Measurements from ENCODE around the gene SLC15A5.

SLC15A5 gene

GRCh38 chr12:16261944-16262475, 15.5 kb downstream of the SLC15A5 start:
- DNase-seq (ENCODE audit: low spot score): no peak

- no peak for DNase-seq (ENCODE audit: low spot score)
Measured at GRCh38 chr12:16260206-16260605, 17.3 kb downstream of the SLC15A5 start.

GRCh38 chr12:16258963-16259362, 18.5 kb downstream of the SLC15A5 start:
- DNase-seq (ENCODE audit: low spot score): no peak

- DNase-seq (ENCODE audit: low spot score): no peak
Measured at GRCh38 chr12:16246264-16246663, 31.2 kb downstream of the SLC15A5 start.

- DNase-seq (ENCODE audit: low spot score): no peak
Measured at GRCh38 chr12:16245209-16245608, 32.3 kb downstream of the SLC15A5 start.

- no peak for DNase-seq (ENCODE audit: low spot score)
Measured at GRCh38 chr12:16243487-16244412, 33.7 kb downstream of the SLC15A5 start.

DNA sequence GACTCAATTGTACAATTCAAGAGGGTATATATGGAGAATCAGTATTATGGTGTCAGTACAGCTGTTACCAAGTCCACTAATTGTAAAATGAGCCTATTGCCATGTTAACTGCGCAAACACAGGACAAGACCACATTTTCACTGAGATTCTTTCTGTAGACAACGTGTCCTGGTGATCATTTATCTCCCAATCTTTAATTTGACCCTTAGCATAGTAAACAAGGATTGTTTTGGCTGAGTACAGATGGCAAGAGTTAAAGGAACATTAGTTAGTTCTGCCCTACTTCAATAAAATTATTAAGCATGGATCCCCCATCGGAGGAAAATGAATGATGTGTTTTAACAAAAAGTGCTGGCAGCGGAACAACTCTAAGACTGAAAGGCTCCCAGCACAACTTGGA, 36.1 kb downstream of the SLC15A5 start:
- DNase-seq (ENCODE audit: low spot score): no peak

DNA sequence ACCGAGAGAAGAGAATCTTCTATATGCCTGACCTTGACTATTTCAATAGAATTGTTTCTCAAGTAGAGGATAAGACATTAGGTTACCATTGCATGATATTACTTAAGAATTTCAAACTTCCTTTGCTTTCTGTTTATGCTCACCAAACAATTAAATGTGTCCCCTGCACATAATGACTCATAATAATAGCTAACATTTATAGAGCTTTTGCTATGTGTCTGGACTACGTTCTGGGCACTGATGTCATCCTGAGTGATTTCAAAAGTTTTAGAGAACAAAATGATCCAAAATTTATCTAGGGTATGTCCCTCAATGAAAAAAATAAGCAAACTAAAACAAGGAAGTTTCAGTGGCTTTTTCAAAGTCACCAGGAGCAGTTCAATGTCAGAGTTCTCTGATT, 38.8 kb downstream of the SLC15A5 start:
- DNase-seq (ENCODE audit: low spot score): no peak

GRCh38 chr12:16229676-16230075, 47.8 kb downstream of the SLC15A5 start:
- DNase-seq (ENCODE audit: low spot score): no peak

GRCh38 chr12:16228067-16228466, 49.4 kb downstream of the SLC15A5 start:
- DNase-seq (ENCODE audit: low spot score): no peak

DNA sequence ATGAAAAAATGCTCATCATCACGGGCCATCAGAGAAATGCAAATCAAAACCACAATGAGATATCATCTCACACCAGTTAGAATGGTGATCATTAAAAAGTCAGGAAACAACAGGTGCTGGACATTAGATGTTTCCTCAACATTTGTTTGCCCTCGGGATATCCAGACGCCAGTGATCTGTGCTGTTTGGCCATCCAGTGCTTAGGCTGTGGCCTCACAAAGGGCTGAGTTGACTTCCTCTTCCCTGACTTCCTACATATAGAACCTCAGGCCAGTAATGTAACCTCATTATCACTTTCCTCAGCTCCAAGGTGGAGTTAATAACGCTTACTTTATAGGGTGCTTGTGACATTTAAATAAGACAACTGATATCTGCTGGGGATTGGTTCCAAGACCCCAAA, 51.8 kb downstream of the SLC15A5 start:
- no peak for DNase-seq (ENCODE audit: low spot score)

GRCh38 chr12:16224196-16224595, 53.3 kb downstream of the SLC15A5 start:
- DNase-seq (ENCODE audit: low spot score): no peak

GRCh38 chr12:16221776-16222175, 55.7 kb downstream of the SLC15A5 start:
- DNase-seq (ENCODE audit: low spot score): no peak

GRCh38 chr12:16220120-16220519, 57.4 kb downstream of the SLC15A5 start:
- no peak for DNase-seq (ENCODE audit: low spot score)

DNA sequence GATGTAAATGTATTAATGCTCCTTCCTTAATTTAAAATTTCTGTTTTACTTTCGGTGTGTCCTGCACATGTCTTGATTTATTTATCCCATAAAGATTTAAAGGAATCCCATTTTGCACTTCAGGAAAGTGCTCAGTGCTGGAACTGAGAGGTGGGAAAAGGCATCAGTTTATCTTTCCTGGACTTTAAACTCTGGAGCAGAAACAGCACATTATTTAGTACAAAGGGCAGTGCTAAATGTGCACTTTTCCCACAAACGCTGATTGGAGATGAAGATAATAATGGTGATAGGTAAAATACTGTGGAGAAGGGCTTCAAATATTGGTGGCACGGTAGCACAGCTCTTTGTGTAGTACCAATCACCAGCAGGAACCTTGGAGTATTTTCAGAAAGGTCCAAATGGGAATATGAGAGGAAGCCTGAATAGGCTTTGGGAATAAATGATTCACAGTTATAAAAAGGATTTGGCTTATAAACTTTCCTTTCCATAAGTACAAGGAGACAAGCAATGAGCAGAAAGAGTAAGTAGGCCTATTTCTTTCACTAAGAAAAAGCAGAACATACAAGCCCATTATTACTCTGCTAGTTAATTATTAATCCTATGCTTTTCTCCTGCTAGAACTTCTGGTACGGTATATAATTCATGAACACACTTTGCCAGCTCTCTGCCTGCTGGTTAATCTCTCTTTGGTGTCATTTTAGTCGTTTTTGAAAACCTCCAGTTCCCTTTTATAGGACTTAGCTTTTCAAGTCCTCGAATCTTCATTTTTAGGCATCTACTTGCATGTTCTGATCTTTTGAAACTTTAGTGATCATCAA, 58.3 kb downstream of the SLC15A5 start:
- DNase-seq (ENCODE audit: low spot score): no peak

GRCh38 chr12:16218234-16218633, 59.3 kb downstream of the SLC15A5 start:
- DNase-seq (ENCODE audit: low spot score): no peak

DNA sequence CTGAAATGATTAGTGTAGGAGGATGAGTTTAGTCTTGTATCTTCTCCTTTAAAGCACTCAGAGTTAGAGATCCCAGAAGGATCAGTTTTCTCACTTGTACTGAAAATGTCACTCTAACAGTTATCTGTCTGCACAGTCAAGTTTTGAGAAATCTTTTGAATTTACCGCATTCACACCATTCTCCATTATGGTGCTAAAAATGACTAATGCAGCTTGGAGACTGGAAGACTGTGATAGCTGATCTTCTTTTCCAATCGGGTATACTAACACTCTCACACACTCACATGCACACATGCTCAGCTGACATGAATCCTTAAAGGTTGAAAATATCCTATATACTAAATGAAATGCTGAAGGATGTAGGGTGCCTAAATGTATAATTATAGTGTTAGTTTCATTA, 65.8 kb downstream of the SLC15A5 start:
- DNase-seq (ENCODE audit: low spot score): no peak

DNA sequence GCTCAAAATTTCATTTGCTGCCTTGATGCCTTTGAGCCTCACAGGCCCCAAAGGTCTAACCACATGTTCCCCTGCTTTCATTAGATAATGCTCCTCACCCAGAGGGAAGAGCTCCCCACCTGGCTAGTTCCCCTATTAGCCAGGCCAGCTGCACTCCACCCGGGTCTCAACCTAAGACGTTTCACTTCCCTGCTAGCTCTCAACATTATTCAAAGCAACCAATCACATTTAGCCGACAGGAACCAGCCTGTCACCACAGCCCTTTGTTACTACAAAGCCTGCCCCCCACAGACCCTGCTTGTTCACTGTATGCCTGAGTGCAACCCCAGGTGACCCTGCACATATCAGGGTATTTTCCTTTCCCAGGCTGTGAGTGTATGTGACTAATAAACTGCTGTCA, 78.6 kb downstream of the SLC15A5 start:
- no peak for DNase-seq (ENCODE audit: low spot score)

GRCh38 chr12:16197600-16197999, 79.9 kb downstream of the SLC15A5 start:
- no peak for DNase-seq (ENCODE audit: low spot score)

GRCh38 chr12:16189849-16190248, 87.6 kb downstream of the SLC15A5 start:
- DNase-seq (ENCODE audit: low spot score): no peak

GRCh38 chr12:16187660-16188059, 89.8 kb downstream of the SLC15A5 start:
- DNase-seq (ENCODE audit: low spot score): no peak

DNA sequence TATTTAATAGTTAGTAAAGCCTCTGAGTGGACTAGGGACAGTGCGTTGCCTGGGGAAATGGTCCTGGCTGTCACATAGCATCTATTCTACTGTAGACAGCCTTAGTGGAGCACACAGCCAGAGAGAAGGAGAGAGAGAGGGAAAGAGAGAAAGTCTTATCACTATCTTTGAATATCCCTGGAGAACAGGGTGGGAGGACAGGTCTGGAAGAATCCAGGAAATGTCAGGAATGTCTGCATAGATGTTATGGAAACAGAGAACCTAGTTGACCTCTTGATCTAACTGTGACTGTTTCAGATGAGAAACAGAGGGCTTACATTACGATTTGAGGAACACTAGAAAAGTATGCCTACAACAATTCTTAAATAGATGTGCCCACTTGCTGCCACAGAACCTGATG, 92.8 kb downstream of the SLC15A5 start:
- no peak for DNase-seq (ENCODE audit: low spot score)

- no peak for DNase-seq (ENCODE audit: low spot score)
Measured at GRCh38 chr12:16183541-16183940, 93.9 kb downstream of the SLC15A5 start.
